Right lobe of liver (tissue), 6 donors: Measurements from ENCODE around the gene TECPR1. TPM values are rescaled to one million over a fixed set of nuclear protein-coding genes. Genes with fewer than 3 reads are reported as not detected.

ENCODE experiments used
- ATAC-seq, 4 donors: fragments of 200-7000 bp; cut with Tn5 transposase; one replicate each; pipeline ENCODE4 v1.9.1; 2020; ENCODE audit warnings: mild to moderate bottlenecking in 4 of 4, moderate library complexity in 4 of 4
- DNase-seq, 3 donors: peaks; one replicate each; pipeline ENCODE4 v3.0.0-alpha.2; 2020
- H3K27ac ChIP-seq, 3 donors: fragments of 200-600 bp; one replicate each; pipeline ENCODE4 v1.8.0; 2022
- H3K27me3 ChIP-seq, 2 donors: fragments of 200-600 bp; one replicate each; pipeline ENCODE4 v1.8.0; 2022
- H3K36me3 ChIP-seq, 4 donors: fragments of 200-600 bp; sonication (generic) in 1 of 4; one replicate each; pipeline versions ENCODE4 v1.5.1 to v1.8.0; 2017 to 2022; ENCODE audit warnings: control low read depth in 1 of 4
- H3K4me1 ChIP-seq, 4 donors: fragments of 200-600 bp; sonication (generic) in 1 of 4; one replicate each; pipeline versions ENCODE4 v1.5.1 to v1.8.0; 2017 to 2022; ENCODE audit warnings: control low read depth in 1 of 4
- H3K4me3 ChIP-seq, 3 donors: fragments of 200-600 bp; one replicate each; pipeline ENCODE4 v1.8.0; 2022
- H3K9me3 ChIP-seq, 4 donors: fragments of 200-600 bp; sonication (generic) in 1 of 4; one replicate each; pipeline versions ENCODE4 v1.5.1 to v1.8.0; 2017 to 2022; ENCODE audit warnings: control low read depth in 1 of 4
- POLR2A ChIP-seq: fragments of 450-650 bp; IDR thresholded peaks from one replicate; pipeline ENCODE4 v1.6.1; 2017; ENCODE audit warnings: antibody characterized with exemption, mild to moderate bottlenecking
- WGBS: methylation state at CpG from one replicate; pipeline ENCODE4 v1.1.6; 2018; ENCODE audit warnings: low coverage, low lambda C conversion rate; ENCODE audit not compliant: insufficient coverage; ENCODE audit errors: missing lambda C conversion rate; 5-methylcytosine and 5-hydroxymethylcytosine counted together
- intact Hi-C, 2 donors: fragments of 100-400 bp; cut with DNase I; formaldehyde crosslinking; loops; one replicate each; pipeline versions ENCODE4 v1.11.2 to v1.14.1; 2022
- total RNA-seq, 6 experiments: library from RNA; depleted of rRNA in 2 of 6; stranded (reverse); fragments of >200 nt in 2 of 6; fragmentation: NEBNext Ultra II Directional in 3 of 6; extraction: Animal tissue kit (Norgen Biotek cat#: 25700) in 3 of 6; gene quantifications; one replicate each; pipeline versions ENCODE4 v1.1.0 to v1.2.4, GENCODE V29; 2016 to 2023
- TF ChIP-seq, protein P1 (sequence below), 4 donors: fragments of 200-600 bp in 3 of 4; fragments of 450-650 bp in 1 of 4; IDR thresholded peaks; one replicate each; pipeline versions ENCODE4 v1.5.1 to v1.8.0; 2016 to 2022; ENCODE audit warnings: antibody characterized with exemption in 4 of 4, mild to moderate bottlenecking in 2 of 4
- donor health status: DM: no; HTN: yes; CAD: no.
- donor health status: DM: no; HTN: no; CAD: no.
- donor health status: DM: no; HTN: no; CAD: no.
- donor health status: DM: no; HTN: yes; CAD: no.
- donor health status: DM: no; HTN: yes; CAD: no.

The TECPR1 gene
- total RNA-seq, 6 experiments from 2014 or later, result 9.4 to 14.9 (median 12.4) TPM

DNA sequence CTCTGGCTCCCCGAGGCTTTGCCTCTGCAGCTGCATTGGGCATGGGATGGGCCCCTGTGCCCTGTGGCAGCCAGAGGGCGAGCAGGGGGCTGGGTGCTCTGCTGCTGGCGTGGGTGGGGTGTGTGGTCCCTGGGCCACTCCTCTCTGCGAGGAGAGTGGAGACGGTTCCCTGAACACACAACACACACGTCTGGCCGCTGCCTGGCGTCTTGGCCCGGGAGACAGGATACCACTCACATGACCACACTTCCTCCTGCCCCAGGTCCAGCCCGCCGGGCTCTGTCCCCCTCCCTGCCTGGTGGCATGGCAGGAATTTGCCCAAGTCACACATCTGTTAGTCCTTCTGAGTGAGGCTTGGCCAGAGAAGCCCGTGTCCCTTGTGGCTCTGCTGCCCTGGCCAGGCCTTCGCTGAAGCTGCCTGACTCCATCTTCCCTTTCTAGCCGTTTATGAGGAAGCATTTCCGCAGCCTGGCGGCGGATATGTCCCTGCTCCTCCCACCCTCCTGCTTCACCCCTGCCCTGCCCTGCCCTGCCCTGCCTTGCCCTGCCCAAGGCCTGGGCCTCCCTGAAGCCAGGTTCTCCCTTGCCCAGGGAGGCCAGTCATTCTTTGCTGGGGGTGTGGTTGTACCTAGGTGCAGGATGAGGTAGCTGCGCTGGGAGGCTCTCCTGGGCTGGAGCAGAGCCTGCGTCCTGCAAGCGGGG lies 32.5 kb upstream of the TECPR1 start:
- Histone ChIP-seq H3K9me3 (no peaks in the 10 kb centered on the region), H3K27ac (peak overlapping the region; percentile 95 to 98 (median 98)), H3K36me3 (peaks cover 0 to 5% (median 0%) of the 10 kb centered on the region in 4 donors), H3K4me3 (peak overlapping the region; percentile 63 to 90 (median 82)), H3K27me3 (no peaks in the 10 kb centered on the region), H3K4me1 (peaks cover 0 to 57% (median 18%) of the 10 kb centered on the region in 4 donors)
- TF ChIP-seq, protein P1, sequence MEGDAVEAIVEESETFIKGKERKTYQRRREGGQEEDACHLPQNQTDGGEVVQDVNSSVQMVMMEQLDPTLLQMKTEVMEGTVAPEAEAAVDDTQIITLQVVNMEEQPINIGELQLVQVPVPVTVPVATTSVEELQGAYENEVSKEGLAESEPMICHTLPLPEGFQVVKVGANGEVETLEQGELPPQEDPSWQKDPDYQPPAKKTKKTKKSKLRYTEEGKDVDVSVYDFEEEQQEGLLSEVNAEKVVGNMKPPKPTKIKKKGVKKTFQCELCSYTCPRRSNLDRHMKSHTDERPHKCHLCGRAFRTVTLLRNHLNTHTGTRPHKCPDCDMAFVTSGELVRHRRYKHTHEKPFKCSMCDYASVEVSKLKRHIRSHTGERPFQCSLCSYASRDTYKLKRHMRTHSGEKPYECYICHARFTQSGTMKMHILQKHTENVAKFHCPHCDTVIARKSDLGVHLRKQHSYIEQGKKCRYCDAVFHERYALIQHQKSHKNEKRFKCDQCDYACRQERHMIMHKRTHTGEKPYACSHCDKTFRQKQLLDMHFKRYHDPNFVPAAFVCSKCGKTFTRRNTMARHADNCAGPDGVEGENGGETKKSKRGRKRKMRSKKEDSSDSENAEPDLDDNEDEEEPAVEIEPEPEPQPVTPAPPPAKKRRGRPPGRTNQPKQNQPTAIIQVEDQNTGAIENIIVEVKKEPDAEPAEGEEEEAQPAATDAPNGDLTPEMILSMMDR (IDR thresholded peaks at IDR 0.05), result no peak
- TF ChIP-seq POLR2A, result peak; percentile 73
- WGBS, result 33% methylated on average over 4 of the region's 20 CpGs
- DNase-seq (peak; percentile 79 to 88 (median 83)), ATAC-seq (peak; percentile 24 to 49 (median 38))
- intact Hi-C loops, result no loop called here

DNA sequence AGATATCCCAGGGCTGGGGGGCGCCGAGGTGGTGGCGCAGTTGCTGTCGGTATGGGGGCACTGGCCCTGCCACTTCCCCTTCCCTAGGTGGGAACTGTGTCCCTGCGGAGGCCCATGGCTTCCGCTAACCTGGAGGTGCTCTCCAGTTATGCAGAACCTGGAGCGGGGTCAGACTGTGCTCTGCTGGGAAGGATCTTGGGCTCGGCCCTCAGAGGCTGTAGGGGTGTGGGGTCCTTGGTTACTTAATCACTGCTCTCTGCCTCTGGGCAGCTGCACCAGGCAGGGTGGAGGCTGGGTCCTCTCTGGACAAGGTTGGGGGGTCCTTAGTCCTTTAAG lies 31.8 kb upstream of the TECPR1 start:
- no peak for ATAC-seq

GRCh38 chr7:98283127-98283886 lies 31.3 kb upstream of the TECPR1 start:
- peak overlapping the region; percentile 95 to 98 (median 98) for H3K27ac ChIP-seq
- peak overlapping the region; percentile 63 to 90 (median 82) for H3K4me3 ChIP-seq
- ATAC-seq (peak in 3 of 4 donors; percentile 0 to 5 (median 3)), DNase-seq (peak; percentile 57 to 74 (median 68))
- TF ChIP-seq POLR2A, result peak; percentile 65
- TF ChIP-seq, protein P1 (IDR thresholded peaks at IDR 0.05), result no peak
- peaks cover 0 to 2% (median 0%) of the 10 kb centered on the region in 4 donors for H3K36me3 ChIP-seq
- no peaks in the 10 kb centered on the region for H3K9me3 ChIP-seq
- peaks cover 0 to 66% (median 18%) of the 10 kb centered on the region in 4 donors for H3K4me1 ChIP-seq
- intact Hi-C loops, result no loop called here
- H3K27me3 ChIP-seq, result no peaks in the 10 kb centered on the region
- WGBS, result 0% methylated on average over 3 of the region's 19 CpGs

More for the DNA sequence above, 31.8 kb upstream of the TECPR1 start:
- Histone ChIP-seq H3K9me3 (no peaks in the 10 kb centered on the region), H3K4me1 (peaks cover 0 to 60% (median 18%) of the 10 kb centered on the region in 4 donors), H3K36me3 (peaks cover 0 to 5% (median 0%) of the 10 kb centered on the region in 4 donors), H3K27me3 (no peaks in the 10 kb centered on the region), H3K4me3 (peak overlapping the region; percentile 63 to 90 (median 82)), H3K27ac (peak overlapping the region; percentile 95 to 98 (median 98))
- 40% methylated on average over 2 of the region's 8 CpGs for WGBS
- TF ChIP-seq, protein P1 (IDR thresholded peaks at IDR 0.05), result no peak
- TF ChIP-seq POLR2A, result no peak
- peak in 1 of 3 donors; percentile 38 for DNase-seq
- intact Hi-C loops, result no loop called here

GRCh38 chr7:98282703-98283102 lies 30.7 kb upstream of the TECPR1 start:
- H3K4me3 ChIP-seq, result peak overlapping the region; percentile 63 to 90 (median 82)
- ATAC-seq (no peak), DNase-seq (no peak)
- H3K9me3 ChIP-seq, result no peaks in the 10 kb centered on the region
- WGBS, result 9% methylated on average over 12 of the region's 16 CpGs
- peaks cover 0 to 63% (median 18%) of the 10 kb centered on the region in 4 donors for H3K4me1 ChIP-seq
- TF ChIP-seq, protein P1 (IDR thresholded peaks at IDR 0.05), result no peak
- no peak for TF ChIP-seq POLR2A
- H3K36me3 ChIP-seq, result no peaks in the 10 kb centered on the region
- H3K27ac ChIP-seq, result peak overlapping the region; percentile 95 to 98 (median 98)
- no peaks in the 10 kb centered on the region for H3K27me3 ChIP-seq
- intact Hi-C loops, result no loop called here
